Hepatocyte (in vitro differentiated cells): ENCODE data around the gene ABCC12. TPM values are rescaled to one million over a fixed set of nuclear protein-coding genes. Genes with fewer than 3 reads are reported as not detected.

ENCODE experiments used
- DNase-seq: peaks from one replicate; pipeline ENCODE4 v3.0.0-alpha.2; 2016; ENCODE audit warnings: low spot score
- H2AFZ ChIP-seq: fragments of 200-600 bp; sonication (generic); 2 replicates; pipeline ENCODE4 v1.6.0; 2016; ENCODE audit warnings: antibody characterized with exemption, mild to moderate bottlenecking
- H3K27ac ChIP-seq: fragments of 200-600 bp; sonication (generic); 2 replicates; pipeline ENCODE4 v1.5.1; 2016; ENCODE audit warnings: mild to moderate bottlenecking
- H3K27me3 ChIP-seq: fragments of 200-600 bp; sonication (generic); 2 replicates; pipeline ENCODE4 v1.6.1; 2016
- H3K36me3 ChIP-seq: fragments of 200-600 bp; sonication (generic); replicated peaks from 2 replicates; pipeline ENCODE4 v1.5.1; 2016; ENCODE audit warnings: low read depth; ENCODE audit not compliant: insufficient read depth
- H3K4me1 ChIP-seq: fragments of 200-600 bp; sonication (generic); 2 replicates; pipeline ENCODE4 v1.5.1; 2016; ENCODE audit warnings: mild to moderate bottlenecking, moderate library complexity; ENCODE audit not compliant: insufficient read depth
- H3K4me2 ChIP-seq: fragments of 200-600 bp; sonication (generic); 2 replicates; pipeline ENCODE4 v1.6.0; 2016
- H3K4me3 ChIP-seq: fragments of 200-600 bp; sonication (generic); 2 replicates; pipeline ENCODE4 v1.5.1; 2016; ENCODE audit warnings: mild to moderate bottlenecking
- H3K79me2 ChIP-seq: fragments of 200-600 bp; sonication (generic); 2 replicates; pipeline ENCODE4 v1.6.0; 2017; ENCODE audit warnings: mild to moderate bottlenecking
- H3K9me2 ChIP-seq: fragments of 200-600 bp; sonication (generic); replicated peaks from 2 replicates; pipeline ENCODE4 v1.6.0; 2017; ENCODE audit warnings: mild to moderate bottlenecking; ENCODE audit not compliant: insufficient read depth
- H3K9me3 ChIP-seq: fragments of 200-600 bp; sonication (generic); 2 replicates; pipeline ENCODE4 v1.5.1; 2016; ENCODE audit warnings: low read depth, mild to moderate bottlenecking
- H4K20me1 ChIP-seq: fragments of 200-600 bp; sonication (generic); 2 replicates; pipeline ENCODE4 v1.6.0; 2016; ENCODE audit warnings: mild to moderate bottlenecking; ENCODE audit not compliant: insufficient read depth, poor library complexity, severe bottlenecking
- EZH2 ChIP-seq: fragments of 200-600 bp; sonication (generic); IDR thresholded peaks from 2 replicates; pipeline ENCODE4 v1.6.1; 2016; ENCODE audit warnings: antibody characterized with exemption, mild to moderate bottlenecking, borderline replicate concordance
- EZH2phosphoT487 ChIP-seq: fragments of 200-600 bp; sonication (generic); IDR thresholded peaks from one replicate; pipeline ENCODE4 v1.6.1; 2018; ENCODE audit warnings: antibody characterized with exemption, mild to moderate bottlenecking, low read depth, moderate library complexity; ENCODE audit not compliant: unreplicated experiment, severe bottlenecking
- WGBS: methylation state at CpG from one replicate; pipeline ENCODE4 v1.1.6; 2016; ENCODE audit warnings: low lambda C conversion rate; ENCODE audit errors: missing lambda C conversion rate; 5-methylcytosine and 5-hydroxymethylcytosine counted together
- polyA plus RNA-seq: library from polyadenylated mRNA; unstranded; fragments of >200 nt; fragmentation: Nextera tagmentation; extraction: Ambion mirVana; gene quantifications from 2 replicates; pipeline ENCODE4 v1.2.1, GENCODE V29; 2016
- total RNA-seq: library from RNA; depleted of rRNA; stranded (reverse); fragments of >200 nt; gene quantifications from 2 replicates; pipeline ENCODE4 v1.2.3, GENCODE V29; 2014
- TF ChIP-seq, protein P1 (sequence below): fragments of 200-600 bp; sonication (generic); IDR thresholded peaks from 2 replicates; pipeline ENCODE4 v1.5.1; 2016; ENCODE audit warnings: antibody characterized with exemption, mild to moderate bottlenecking; ENCODE audit not compliant: poor library complexity

Gene ABCC12
- total and polyA plus RNA-seq, 2 experiments from 2014 or later = not detected

DNA sequence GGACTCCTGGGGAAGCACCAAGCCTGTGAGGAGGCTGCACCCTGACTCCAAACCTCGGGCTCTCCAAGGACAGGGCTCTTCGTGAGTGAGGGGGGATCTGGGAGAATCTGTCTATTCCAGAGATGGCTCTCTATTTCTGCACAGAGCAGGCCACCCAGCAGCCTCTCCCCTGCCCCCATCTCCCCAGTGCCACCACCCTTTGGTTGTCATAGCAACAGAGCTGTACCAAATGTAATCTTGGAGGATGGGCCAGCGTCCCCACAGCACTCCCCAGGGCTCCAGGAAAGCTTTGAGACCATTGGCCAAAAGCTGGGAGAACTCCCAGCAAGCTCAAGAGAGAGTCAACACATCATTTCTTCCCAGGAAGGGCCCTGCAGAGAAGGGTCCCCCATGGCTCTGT lies 49.3 kb downstream of the ABCC12 start:
- Histone ChIP-seq H3K4me3 (no peak overlapping the region), H3K79me2 (no peaks in the 10 kb centered on the region), H3K36me3 (no peaks in the 10 kb centered on the region), H2AFZ (no peak overlapping the region), H3K4me1 (no peaks in the 10 kb centered on the region), H3K9me3 (no peaks in the 10 kb centered on the region), H3K9me2 (no peaks in the 10 kb centered on the region), H3K27me3 (no peaks in the 10 kb centered on the region), H3K4me2 (no peak overlapping the region), H4K20me1 (no peaks in the 10 kb centered on the region), H3K27ac (no peak overlapping the region)
- no peak for DNase-seq
- WGBS = 80% methylated on average over 3 of the region's 3 CpGs
- TF ChIP-seq, protein P1, sequence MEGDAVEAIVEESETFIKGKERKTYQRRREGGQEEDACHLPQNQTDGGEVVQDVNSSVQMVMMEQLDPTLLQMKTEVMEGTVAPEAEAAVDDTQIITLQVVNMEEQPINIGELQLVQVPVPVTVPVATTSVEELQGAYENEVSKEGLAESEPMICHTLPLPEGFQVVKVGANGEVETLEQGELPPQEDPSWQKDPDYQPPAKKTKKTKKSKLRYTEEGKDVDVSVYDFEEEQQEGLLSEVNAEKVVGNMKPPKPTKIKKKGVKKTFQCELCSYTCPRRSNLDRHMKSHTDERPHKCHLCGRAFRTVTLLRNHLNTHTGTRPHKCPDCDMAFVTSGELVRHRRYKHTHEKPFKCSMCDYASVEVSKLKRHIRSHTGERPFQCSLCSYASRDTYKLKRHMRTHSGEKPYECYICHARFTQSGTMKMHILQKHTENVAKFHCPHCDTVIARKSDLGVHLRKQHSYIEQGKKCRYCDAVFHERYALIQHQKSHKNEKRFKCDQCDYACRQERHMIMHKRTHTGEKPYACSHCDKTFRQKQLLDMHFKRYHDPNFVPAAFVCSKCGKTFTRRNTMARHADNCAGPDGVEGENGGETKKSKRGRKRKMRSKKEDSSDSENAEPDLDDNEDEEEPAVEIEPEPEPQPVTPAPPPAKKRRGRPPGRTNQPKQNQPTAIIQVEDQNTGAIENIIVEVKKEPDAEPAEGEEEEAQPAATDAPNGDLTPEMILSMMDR = no peak
- TF ChIP-seq EZH2phosphoT487 (no peak), EZH2 (no peak)

Other genes with a start within 250 kb of the ABCC12 start
- gene LONP2, start 88.3 kb upstream of the ABCC12 start, total RNA-seq = 56.8 and 67.6 TPM in 2 replicates
- 30.1 and 34.9 TPM in 2 replicates for gene LONP2, start 88.3 kb upstream of the ABCC12 start, polyA plus RNA-seq
- gene ABCC11, start 91.5 kb upstream of the ABCC12 start, total RNA-seq = 0.88 and 2.0 TPM in 2 replicates
- gene ABCC11, start 91.5 kb upstream of the ABCC12 start, polyA plus RNA-seq = 0.27 and 0.50 TPM in 2 replicates
- gene SIAH1, start 229.4 kb upstream of the ABCC12 start, total RNA-seq = 40.3 and 45.5 TPM in 2 replicates
- 38.8 and 39.2 TPM in 2 replicates for gene SIAH1, start 229.4 kb upstream of the ABCC12 start, polyA plus RNA-seq